ENCODE measurements around the gene GHR.

GRCh38 chr5:42522783-42523182 lies 99.5 kb downstream of the GHR start:
- TF ChIP-seq CTCF (IDR thresholded peaks at IDR 0.05; ENCODE audit: insufficient read depth, low read depth, low read length) (no peak), EZH2 (IDR thresholded peaks at IDR 0.05; ENCODE audit: insufficient read depth, low read length) (no peak)
